Measurements from ENCODE around the gene SLC30A3.
"Not testable (repeated sequence)": the region's sequence is repeated elsewhere in the genome, so short reads cannot be mapped to it uniquely, and the experiment has no call there.

Gene SLC30A3

GRCh38 chr2:27282892-27283291, 20.0 kb upstream of the SLC30A3 start:
- DNase-seq: no peak

- no peak for DNase-seq
These were observed 19.2 kb upstream of the SLC30A3 start, which contains the start of gene TRIM54 for GRCh38 chr2:27281855-27282559. TRIM54 (plus strand) TSS chr2:27282429; CDS start chr2:27282732, 303 bp downstream.

DNA sequence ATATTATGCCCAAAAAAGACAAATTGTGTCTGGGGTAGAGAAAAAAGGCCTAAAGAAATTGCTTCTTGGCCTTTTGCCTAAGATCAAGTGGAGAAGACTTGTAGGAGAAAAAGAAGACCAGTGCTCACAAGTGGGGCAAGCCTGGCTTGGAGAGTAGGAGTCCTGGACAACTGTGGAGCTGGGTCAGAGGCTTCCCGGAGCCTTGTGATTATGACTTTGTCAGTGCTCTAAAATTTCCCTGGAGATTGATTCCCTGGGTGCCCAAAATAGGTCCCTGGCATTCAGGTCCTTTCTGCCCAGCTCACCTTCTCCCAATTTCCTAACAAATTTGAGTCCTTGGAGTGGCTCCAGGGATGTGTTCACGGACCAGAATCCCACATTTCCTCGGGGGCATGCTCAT, 18.6 kb upstream of the SLC30A3 start:
- DNase-seq: no peak

GRCh38 chr2:27280826-27281225, 18.0 kb upstream of the SLC30A3 start:
- no peak for DNase-seq

DNA sequence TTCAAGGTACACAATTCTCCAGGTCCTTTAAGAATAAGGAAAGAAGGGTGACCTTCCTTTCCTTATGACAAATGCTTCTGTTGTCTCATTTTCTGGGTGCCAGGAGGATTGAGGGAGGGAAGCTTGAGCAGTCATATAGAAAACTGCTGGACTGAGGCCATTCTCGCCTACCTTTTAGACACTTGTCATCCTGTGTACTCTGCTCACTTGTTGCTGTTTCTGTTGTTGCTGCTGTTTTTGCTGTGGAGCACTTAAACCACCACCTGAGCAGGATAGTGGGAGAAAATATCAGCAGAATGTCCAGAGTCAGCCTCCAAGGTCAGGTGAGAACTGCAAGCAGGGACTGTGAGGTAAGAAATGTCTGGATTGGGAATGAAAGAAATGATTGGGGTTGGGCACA, 15.2 kb upstream of the SLC30A3 start:
- no peak for DNase-seq

GRCh38 chr2:27275211-27276150, 12.6 kb upstream of the SLC30A3 start, which contains the start of gene DNAJC5G:
DNAJC5G (plus strand) TSS chr2:27275433; CDS start chr2:27276729, 1,296 bp downstream.
- no peak for DNase-seq

- not testable (repeated sequence) for DNase-seq
These were observed 10.0 kb upstream of the SLC30A3 start for GRCh38 chr2:27272537-27273522.

DNA sequence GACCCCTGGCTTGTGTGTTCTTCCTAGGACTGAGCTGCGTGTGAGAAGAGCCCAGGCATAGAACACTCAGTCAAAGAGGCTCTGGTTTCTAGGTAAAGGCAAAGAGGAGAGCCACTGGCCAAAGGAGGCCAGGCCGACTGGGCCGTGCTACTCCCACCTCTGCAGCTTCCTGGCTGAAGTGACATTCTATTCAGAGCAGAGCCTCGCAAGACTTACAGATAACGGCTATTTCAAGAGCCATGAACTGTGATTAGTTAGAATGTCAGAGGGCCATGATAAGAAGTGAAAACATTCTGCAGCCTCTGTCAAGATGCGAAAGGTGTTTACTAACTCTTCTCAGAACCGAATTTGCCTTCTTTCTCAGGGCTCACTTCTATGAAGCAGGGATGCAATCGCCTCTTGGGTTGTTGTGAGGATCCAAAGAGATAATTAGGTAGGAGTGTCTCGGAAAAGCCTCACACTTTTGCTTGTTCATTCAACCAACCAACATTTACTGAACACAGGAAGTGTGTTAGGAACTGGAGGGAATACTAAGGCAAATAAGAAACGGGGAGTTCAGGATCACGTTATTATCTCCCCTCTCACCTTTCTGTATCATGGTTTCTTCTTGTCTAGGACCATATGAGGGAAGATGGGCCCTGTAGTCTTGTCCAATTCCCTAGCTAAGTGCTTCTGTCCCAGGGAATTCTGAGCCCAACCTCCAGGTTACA, 8.9 kb upstream of the SLC30A3 start:
- DNase-seq: no peak

GRCh38 chr2:27270670-27271069, 7.8 kb upstream of the SLC30A3 start:
- no peak for DNase-seq

DNA sequence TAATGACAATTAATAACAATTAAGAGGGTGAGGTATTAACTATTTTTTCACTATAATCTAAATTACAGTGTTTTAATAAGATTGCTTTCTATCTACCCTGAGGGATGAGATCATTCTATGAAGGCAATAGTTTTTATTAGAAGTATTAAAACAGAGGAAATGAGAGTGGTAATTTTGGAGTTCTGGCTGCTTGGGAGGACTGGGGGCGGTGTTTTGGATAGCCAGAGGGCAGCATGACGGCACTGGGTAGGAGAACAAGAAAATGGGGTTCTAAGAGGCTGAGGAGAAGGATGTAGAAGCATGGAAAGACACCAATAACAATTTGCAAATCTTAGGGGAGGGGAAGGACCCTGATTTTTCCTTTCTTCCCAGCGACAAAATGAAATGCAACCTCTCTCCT, 7.3 kb upstream of the SLC30A3 start:
- no peak for DNase-seq

DNA sequence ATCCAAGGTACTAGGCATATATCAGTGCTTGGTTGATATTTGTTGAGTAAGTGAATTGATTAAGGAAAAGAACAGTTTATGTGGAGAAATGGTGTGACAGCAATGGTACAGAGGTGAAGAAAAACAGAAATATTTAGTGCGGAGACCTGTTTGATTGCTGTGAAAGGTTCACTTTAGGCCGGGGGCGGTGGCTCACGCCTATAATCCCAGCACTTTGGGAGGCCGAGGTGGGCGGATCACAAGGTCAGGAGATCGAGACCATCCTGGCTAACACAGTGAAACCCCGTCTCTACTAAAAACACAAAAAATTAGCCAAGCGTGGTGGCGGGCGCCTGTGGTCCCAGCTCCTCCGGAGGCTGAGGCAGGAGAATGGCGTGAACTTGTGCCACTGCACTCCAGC, 5.4 kb upstream of the SLC30A3 start:
- not testable (repeated sequence) for DNase-seq

DNA sequence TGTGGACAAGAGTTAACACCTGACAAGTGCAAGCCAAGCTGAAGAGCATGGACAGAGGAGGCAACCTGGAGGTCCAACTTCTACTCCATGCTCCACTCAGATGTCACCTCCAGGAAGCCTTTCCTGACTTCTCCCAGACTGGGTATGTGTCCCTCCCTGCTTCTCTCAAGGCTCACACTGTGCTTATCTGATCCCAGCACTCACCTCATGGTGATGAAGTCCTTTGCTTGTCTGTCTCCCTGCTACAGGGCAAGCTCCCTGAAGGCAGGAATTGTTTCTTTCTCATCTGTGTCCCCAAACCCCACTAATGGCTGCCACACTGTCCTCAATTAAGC, 2.7 kb upstream of the SLC30A3 start:
- DNase-seq: no peak

- peak; percentile 69 for DNase-seq
These were observed 2.1 kb upstream of the SLC30A3 start for GRCh38 chr2:27264753-27265535.

DNA sequence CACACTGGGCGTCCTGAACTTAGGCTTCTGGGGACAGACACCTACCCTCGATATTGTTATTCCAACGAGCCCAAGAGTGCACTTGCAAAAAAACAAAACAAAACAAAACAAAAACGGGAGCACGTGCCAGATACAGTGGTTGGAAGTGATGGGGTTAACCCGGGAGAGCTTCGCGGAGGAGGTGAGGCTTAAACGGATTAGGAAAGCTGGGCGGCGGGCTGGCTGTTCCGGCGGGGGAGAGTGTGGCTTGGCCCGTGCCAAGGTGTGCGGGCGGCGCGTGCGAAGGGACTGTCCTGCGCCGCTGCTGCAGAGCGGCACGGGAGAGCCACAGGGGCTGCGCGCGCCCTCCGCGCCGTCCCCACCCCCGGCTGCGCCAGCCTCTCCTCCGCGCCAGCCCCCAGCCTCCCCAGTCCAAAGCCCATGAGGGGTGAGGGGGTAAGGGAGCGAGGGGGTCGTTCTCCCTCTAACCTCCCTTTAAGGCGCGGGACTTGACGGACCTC, 1.5 kb upstream of the SLC30A3 start:
- DNase-seq: peak; percentile 15

DNA sequence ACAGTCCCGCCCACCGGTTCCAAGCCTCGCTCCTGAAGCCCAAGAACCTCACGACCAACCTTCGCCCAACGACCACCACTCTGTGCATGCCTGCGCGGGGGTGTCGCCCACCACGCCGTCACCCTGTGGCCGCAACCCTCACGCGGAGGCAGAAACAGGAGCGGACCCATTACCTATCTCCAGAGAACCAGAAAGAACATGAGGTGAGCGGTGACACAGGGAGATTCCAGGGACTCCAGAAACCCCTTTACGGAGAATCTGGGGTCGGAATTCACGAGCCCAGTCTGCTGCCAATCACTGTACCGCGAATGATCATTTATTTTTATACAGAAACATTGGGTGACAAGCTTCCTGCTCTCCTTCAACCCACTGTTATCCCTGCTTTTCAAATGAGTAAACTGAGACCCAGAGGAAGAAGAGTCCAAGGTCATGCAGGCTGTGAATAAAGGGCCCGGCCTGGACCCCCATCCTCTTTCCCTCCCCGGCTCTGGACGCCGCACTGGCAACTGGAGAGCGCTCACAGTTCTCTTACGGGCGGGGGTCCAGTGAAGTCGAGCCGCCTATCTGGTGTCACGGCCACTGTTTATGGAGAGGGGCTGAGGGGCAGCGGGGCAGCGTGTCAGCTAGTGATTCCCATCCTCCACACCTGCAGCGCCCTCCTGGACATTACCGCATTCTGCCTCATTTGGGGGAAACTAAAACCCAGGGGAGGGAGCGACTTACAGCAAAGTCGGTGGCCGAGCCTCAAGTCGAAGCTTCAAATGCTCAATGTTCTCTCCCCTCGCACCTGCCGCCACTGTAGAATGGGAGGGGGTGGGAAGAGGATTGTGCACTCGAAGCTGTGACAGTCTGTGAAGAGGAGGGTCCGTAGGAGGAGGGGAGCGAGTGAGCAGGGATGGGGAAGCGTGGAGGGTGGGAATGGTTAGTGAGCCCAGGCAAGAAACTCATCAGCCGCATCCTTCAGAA, 723 bp upstream of the SLC30A3 start:
- DNase-seq: no peak

DNA sequence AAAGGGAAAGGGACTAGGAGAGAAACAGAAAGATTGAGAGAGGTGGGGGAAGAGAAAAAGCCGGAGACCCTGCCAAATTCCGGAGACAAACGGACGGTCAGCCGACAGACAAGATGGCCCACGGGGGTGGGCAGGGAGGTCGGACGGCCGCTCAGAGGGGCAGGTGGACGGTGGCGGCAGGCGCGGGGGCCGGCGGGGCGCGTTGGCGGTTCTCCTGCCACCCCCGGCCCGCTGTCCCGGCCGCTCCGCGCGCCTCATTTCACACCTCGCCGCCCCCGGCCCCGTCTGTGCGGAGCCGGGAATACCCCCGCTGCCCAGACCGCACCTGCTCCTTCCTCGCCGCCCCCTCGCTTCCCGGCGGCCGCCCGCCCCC, 935 bp downstream of the SLC30A3 start:
- no peak for DNase-seq

GRCh38 chr2:27261241-27261925, 1.5 kb downstream of the SLC30A3 start:
- DNase-seq: no peak

DNA sequence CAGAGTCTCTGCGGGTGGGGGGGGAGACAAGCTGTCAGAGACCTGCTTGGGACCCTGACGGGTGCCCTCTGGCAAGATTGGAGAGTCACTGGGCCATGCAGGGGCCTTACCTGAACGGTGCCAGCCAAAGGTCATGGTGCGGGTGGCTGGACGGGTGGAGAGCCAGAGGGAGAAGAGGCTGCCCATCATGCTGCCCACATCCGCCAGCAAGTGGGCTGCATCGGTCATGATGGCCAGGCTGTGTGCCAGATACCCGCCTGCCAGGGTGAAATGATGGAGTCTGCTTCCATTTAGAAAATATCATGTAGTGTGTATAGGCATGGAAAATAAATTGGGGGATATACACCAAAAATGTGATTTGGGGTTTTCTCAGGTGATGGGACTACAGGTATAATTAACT, 4.8 kb downstream of the SLC30A3 start:
- no peak for DNase-seq

- DNase-seq: no peak
These were observed 5.9 kb downstream of the SLC30A3 start for GRCh38 chr2:27256855-27257454.
